ENCODE results near the gene MEF2A. TPM values are rescaled to one million over a fixed set of nuclear protein-coding genes. Genes with fewer than 3 reads are reported as not detected.
"Not testable (repeated sequence)": the region's sequence is repeated elsewhere in the genome, so short reads cannot be mapped to it uniquely, and the experiment has no call there.

MEF2A gene
- polyA plus RNA-seq, 6 donors from 2014 or later, result 27.1 to 56.6 (median 40.9) TPM

DNA sequence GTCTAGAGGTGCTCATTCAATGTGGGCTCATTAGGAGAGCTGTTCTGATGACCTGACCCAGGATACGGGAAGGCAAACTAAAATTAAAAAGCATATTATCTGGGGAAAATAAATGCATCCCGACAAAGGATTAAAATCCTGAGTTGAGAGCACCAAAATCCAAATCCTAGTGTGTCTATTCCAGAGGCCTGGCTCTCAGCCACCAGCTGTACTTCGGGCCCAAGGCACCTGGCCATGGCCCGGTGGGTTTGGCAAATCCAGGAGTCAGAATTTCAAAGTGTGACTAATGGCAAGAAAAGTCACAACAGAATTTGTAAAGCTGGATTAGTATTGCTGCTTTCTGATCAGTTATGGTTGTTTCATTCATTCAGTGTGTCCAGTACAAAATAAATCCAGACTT lies 170.1 kb downstream of the MEF2A start:
- Mint-ChIP-seq H3K27me3 (peaks cover 0 to 6% (median 0%) of the 10 kb centered on the region in 3 donors), H3K4me1 (peaks cover 5 to 12% (median 8%) of the 10 kb centered on the region in 3 donors), H3K27ac (peak overlapping the region in 1 of 6 donors; percentile 9), H3K9me3 (peaks cover 0 to 1% (median 0%) of the 10 kb centered on the region in 7 donors), H3K36me3 (no peaks in the 10 kb centered on the region), H3K4me3 (peak overlapping the region in 1 of 8 donors; percentile 92)
- DNase-seq (no peak), ATAC-seq (ENCODE audit: low read depth in 2 of 2) (no peak)

DNA sequence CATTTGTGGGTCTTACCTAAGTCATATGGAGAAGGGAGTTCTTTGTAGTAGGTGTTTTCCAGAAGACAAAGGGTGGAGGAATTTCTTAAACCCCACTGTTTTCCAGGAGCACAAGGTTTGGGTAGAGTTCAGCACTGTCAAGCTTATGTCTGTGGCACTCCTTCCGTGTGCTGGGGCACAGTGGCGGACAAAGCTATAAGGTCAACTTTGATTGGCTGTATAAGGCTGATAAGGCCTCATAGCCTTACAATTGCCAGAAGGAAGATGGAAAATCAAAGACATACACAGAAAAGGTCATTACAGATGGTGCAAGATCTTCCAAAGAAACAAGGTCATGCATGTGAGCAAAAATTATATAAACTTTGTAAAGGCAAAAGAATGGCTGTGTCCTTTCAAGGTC lies 170.9 kb downstream of the MEF2A start:
- Mint-ChIP-seq H3K4me1 (peaks cover 5 to 12% (median 8%) of the 10 kb centered on the region in 3 donors), H3K36me3 (no peaks in the 10 kb centered on the region), H3K27me3 (peaks cover 0 to 6% (median 0%) of the 10 kb centered on the region in 3 donors), H3K27ac (no peak overlapping the region), H3K4me3 (peak overlapping the region in 2 of 8 donors; percentile 3 to 23), H3K9me3 (peaks cover 0 to 1% (median 0%) of the 10 kb centered on the region in 7 donors)
- DNase-seq (no peak), ATAC-seq (ENCODE audit: low read depth in 2 of 2) (no peak)

DNA sequence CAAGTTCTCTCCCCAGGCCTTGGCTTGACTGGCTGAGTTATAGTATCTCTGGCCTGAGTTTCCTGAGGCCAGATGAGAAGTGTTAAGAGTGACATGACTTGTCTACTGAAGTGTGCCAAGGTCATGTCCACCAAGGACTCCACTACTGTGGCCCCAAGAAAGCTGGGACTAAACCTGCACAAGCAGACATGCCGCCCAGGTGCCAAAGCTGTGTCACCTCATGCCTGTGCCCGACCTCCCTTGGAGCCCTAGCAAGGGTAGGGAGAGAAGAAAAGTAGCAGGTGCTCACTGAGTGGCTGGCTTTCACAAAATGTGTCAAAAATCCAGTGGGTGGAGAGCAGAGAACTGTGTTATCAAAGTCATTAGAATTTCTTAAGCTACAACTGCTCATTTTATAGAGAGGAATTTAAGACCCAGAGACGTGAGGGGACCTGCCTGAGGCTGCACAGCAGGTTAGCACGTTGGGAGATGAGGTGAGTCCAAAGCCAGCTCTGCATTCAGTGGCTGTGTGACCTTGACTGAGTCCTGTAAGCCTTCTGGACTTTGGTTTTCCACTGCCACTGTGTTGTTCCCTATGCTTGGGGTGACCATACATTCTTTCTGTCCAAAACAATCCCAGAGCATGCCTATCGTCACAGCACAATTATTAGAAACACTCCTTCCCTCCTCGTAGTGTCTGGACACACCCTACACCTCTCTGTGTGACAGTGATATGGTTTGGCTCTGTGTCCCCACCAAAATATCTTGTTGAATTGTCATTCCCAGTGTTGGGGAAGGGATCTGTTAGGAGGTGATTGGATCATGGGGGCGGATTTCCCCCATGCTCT lies 172.4 kb downstream of the MEF2A start:
- Mint-ChIP-seq H3K27me3 (peaks cover 0 to 6% (median 0%) of the 10 kb centered on the region in 3 donors), H3K4me1 (peaks cover 0 to 6% (median 0%) of the 10 kb centered on the region in 3 donors), H3K9me3 (peaks cover 0 to 1% (median 0%) of the 10 kb centered on the region in 7 donors), H3K27ac (no peak overlapping the region), H3K36me3 (no peaks in the 10 kb centered on the region), H3K4me3 (no peak overlapping the region)
- DNase-seq (no peak), ATAC-seq (ENCODE audit: low read depth in 2 of 2) (no peak)

DNA sequence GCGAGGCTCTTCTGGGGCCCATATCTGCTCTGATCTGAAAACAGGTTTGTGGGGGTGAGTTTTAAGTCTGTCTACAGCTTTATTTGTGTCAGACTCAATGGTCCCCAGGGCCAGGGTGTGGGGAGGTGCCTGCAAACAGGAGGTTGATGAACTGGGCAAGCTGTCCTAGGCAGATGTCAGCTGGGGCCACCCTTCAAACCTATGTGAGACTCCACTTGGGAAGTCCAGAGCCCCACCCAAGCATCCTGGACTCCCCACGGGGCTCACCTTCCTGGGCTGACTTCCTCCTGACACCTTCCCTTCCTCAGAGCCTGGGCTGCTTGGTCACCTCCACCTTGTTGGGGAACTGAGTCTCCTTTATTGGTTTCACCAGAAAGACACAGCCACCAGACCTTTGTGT lies 176.1 kb downstream of the MEF2A start:
- H3K4me3 Mint-ChIP-seq, result no peak overlapping the region
- DNase-seq, result no peak
- H3K9me3 Mint-ChIP-seq, result peaks cover 0 to 1% (median 0%) of the 10 kb centered on the region in 7 donors
- peaks cover 0 to 12% (median 6%) of the 10 kb centered on the region in 3 donors for H3K27me3 Mint-ChIP-seq
- H3K27ac Mint-ChIP-seq, result no peak overlapping the region
- H3K4me1 Mint-ChIP-seq, result no peaks in the 10 kb centered on the region
- ATAC-seq (ENCODE audit: low read depth in 2 of 2), result no peak
- no peaks in the 10 kb centered on the region for H3K36me3 Mint-ChIP-seq

DNA sequence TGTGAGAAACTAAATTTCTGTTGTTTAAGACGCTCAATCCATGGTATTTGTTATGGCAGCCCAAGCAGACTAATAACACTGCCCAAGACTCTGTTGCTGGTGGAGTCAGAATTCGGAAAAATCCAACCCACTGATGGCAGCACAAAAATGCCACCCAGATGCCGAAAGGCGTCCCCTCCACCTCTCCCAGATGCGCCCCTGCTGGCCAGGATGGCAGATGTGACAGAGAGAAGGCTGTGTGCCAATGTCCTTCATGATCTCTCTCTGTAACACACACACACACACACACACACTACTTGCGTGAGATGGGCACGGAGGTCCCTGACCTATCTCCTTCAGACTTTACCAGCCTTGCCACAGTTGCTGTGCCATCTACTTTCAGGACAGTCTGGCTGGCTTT lies 178.4 kb downstream of the MEF2A start:
- Mint-ChIP-seq H3K4me3 (no peak overlapping the region), H3K9me3 (no peaks in the 10 kb centered on the region), H3K36me3 (no peaks in the 10 kb centered on the region), H3K4me1 (no peaks in the 10 kb centered on the region), H3K27ac (no peak overlapping the region), H3K27me3 (peaks cover 0 to 12% (median under 1%) of the 10 kb centered on the region in 3 donors)
- ATAC-seq (ENCODE audit: low read depth in 2 of 2) (no peak), DNase-seq (no peak)

DNA sequence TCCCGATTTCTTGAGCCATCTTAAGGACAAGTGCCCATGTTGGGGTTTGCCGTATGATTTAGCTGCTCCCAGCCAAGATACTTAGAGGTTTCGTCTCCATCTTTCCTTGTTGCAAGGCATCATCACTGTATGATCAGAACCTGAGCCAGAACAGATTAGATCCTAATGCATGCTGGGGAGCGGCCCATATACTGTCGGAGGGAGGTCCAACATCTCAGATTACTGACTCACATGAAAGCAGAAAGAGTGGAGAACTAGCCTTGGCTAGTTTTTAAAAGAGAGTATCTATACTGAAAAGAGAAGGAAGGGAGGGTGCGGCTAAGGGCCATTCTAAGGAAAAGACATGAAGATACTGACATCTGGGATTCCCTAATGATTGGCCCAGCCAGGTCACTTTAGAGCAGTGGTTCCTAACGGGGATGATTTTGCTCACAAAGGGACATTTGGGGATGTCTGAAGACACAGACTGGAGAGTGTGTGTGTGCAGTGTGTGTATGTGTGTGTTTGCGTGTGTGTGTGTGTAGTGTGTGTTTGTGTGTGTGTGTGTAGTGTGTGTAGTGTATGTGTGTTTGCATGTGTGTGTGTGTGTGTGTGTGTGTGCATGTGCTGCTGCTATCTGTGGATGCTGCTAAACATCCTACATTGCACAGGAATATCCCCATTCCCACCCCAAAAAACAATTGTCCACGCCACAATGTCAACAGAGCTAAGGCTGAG lies 179.7 kb downstream of the MEF2A start:
- Mint-ChIP-seq H3K36me3 (no peaks in the 10 kb centered on the region), H3K4me1 (no peaks in the 10 kb centered on the region), H3K27me3 (peaks cover 0 to 12% (median 0%) of the 10 kb centered on the region in 3 donors), H3K9me3 (no peaks in the 10 kb centered on the region), H3K27ac (no peak overlapping the region), H3K4me3 (no peak overlapping the region)
- no peak for ATAC-seq (ENCODE audit: low read depth in 2 of 2)
- DNase-seq, result no peak

DNA sequence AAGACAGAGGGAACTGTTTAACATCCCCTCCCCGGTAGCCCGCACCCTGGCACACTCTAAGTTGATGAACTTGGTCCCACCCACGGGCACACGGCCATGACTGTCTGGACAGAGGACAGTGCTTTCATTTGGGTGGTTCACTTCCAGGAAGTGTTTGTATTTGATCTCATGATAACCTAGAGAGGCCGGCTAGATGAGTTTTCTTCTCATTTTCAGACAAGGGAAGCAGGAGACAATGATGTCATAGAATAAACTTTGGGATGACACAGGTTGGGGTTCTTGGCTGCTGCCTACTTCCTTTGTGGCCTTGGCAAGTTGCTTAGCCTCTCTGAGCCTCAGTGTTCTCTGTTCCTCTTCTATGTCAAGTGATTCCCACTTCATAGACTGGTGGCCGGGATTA lies 183.6 kb downstream of the MEF2A start:
- ATAC-seq (ENCODE audit: low read depth in 2 of 2), result no peak
- H3K4me1 Mint-ChIP-seq, result no peaks in the 10 kb centered on the region
- H3K9me3 Mint-ChIP-seq, result no peaks in the 10 kb centered on the region
- no peaks in the 10 kb centered on the region for H3K36me3 Mint-ChIP-seq
- peaks cover 0 to 12% (median 0%) of the 10 kb centered on the region in 3 donors for H3K27me3 Mint-ChIP-seq
- no peak for DNase-seq
- no peak overlapping the region for H3K27ac Mint-ChIP-seq
- no peak overlapping the region for H3K4me3 Mint-ChIP-seq

DNA sequence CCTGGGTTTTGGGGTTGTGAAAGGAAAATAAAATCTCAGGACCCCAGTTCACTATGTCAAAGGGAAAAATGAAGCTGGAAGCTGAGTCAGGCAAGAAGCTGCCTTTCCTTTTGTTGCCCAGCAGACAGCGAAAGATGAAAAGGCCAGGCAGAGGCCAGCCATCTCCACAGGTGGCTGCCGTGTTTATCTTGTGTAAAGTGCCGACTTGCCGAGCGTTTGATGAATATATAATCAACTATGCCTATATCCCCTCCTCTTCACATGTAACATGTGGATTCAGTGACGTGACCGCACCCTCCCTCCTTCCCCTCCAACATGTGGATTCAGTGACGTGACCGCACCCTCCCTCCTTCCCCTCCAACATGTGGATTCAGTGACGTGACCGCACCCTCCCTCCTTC lies 184.5 kb downstream of the MEF2A start:
- not testable (repeated sequence) for DNase-seq

DNA sequence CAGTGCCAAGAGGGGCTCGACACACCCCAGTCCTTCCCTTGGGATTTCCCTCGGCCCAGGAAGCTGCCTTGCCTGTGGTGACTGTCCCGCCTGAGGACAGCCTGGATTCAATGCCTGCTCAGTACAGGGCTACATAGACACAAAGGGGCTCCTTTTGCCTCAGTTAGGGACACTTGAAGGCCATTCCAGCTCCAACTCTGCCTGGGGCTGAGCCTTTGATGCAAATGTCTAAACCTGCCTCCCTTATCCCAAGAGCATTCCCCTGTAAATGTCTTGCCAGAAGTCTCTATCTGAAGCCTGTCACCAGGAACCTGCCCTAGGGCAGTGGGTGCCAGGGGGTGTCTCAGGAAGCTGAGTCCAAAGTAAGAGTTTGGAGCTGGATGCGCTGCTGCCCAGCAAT lies 186.8 kb downstream of the MEF2A start:
- no peak overlapping the region for H3K27ac Mint-ChIP-seq
- no peaks in the 10 kb centered on the region for H3K27me3 Mint-ChIP-seq
- no peaks in the 10 kb centered on the region for H3K9me3 Mint-ChIP-seq
- ATAC-seq (ENCODE audit: low read depth in 2 of 2) (no peak), DNase-seq (no peak)
- no peak overlapping the region for H3K4me3 Mint-ChIP-seq
- no peaks in the 10 kb centered on the region for H3K36me3 Mint-ChIP-seq
- H3K4me1 Mint-ChIP-seq, result peaks cover 8 to 16% (median 9%) of the 10 kb centered on the region in 3 donors

More for the DNA sequence above, 184.5 kb downstream of the MEF2A start:
- H3K27ac Mint-ChIP-seq; H3K27me3 Mint-ChIP-seq; ATAC-seq (ENCODE audit: low read depth in 2 of 2); H3K9me3 Mint-ChIP-seq; H3K36me3 Mint-ChIP-seq; H3K4me1 Mint-ChIP-seq; H3K4me3 Mint-ChIP-seq: not testable (repeated sequence)

DNA sequence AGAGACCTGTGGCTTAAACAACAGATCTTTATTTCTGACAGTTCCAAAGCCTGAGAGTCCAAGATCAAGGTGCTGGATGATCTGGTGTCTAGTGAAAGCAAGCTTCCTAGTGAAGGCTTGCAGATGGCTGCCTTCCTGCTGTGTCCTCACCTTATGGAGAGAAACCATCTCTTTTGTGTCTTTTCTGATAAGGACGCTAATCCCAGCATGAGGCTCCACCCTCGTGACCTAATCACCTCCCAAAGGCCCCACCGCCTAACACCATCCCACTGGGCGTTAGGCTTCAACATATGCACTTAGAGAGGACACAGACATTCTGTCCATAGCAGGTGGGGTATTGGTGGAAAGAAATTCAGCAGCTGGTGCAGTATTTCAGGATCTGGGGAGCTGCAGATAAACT lies 187.3 kb downstream of the MEF2A start:
- Mint-ChIP-seq H3K27ac (peak overlapping the region in 1 of 6 donors; percentile 4), H3K36me3 (no peaks in the 10 kb centered on the region), H3K4me1 (peaks cover 8 to 16% (median 9%) of the 10 kb centered on the region in 3 donors), H3K9me3 (no peaks in the 10 kb centered on the region), H3K27me3 (no peaks in the 10 kb centered on the region), H3K4me3 (no peak overlapping the region)
- DNase-seq (no peak), ATAC-seq (ENCODE audit: low read depth in 2 of 2) (no peak)

DNA sequence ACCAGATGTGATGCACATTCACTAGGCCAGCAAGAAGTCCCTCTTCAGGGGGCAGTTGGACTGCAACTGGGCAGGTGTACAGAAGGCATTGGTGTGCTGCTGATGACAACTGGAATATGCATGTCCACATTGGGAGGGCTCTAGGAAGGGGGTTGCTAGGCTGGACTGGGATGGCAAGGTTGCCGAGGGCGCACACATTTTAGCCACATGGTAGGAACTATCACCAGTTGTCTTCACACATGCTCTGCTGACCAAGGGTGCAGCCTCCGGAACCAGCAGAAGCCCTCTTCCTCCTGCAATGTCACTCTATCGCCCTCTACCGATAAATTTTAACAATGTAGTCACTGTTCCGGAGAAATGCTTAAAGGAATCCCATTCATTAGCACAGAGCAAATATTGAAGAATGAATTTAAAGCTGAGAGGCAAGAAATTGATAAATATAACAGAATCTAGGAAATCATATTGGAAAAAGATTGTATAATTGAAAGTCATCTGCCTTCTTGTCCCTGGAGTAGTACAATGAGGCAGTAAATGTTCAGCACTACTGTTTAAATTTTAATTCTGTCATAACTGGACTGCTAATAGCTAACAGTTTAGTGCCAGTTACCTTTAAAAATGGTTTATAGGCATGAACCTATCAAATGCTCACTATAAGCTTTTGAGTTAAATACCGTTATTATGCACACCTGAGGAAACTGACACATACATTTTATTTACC lies 190.1 kb downstream of the MEF2A start:
- DNase-seq (peak; percentile 55), ATAC-seq (ENCODE audit: low read depth in 2 of 2) (peak; percentile 95 to 97)
- Mint-ChIP-seq H3K9me3 (no peaks in the 10 kb centered on the region), H3K4me1 (peaks cover 8 to 16% (median 9%) of the 10 kb centered on the region in 3 donors), H3K27me3 (no peaks in the 10 kb centered on the region), H3K4me3 (no peak overlapping the region), H3K36me3 (no peaks in the 10 kb centered on the region), H3K27ac (peak overlapping the region in 1 of 6 donors; percentile 56)

DNA sequence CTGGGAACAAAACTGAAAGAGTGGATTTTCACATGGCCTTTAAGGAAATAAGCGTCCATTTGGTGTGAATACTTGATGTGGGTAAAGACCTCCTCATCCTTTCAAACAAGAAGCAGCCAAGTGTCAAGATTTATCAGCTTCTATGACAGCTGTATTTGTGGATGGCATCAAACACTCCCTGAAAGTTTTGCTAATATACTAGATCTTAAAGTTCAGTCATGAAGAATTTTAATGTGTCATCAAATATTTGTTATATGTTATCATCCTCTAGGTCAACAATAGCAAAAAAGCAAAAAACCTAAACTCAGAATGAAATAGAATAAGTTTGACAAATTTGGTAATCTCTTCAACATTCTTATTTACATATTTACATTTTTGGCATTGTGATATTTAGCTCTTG lies 196.5 kb downstream of the MEF2A start:
- H3K27me3 Mint-ChIP-seq, result no peaks in the 10 kb centered on the region
- no peak overlapping the region for H3K4me3 Mint-ChIP-seq
- ATAC-seq (ENCODE audit: low read depth in 2 of 2), result no peak

DNA sequence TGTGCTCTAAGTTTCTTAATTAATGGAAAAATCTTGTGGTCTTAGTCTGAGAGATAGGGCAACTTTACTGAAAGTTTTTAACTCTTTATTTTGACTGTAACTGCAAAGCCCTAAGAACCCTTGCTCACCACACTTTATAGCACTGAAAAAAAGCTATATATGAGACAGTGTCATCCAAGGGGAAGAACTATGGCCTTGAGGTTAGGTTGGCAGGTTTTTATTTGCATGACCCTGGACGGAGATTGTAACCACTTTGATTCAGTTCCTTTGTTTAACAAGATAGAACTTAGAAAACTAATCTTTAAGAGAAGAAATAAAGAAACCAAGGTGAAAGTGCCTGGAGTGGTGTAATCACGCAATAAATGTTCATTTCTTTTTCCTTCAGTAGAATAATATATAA lies 198.0 kb downstream of the MEF2A start:
- Mint-ChIP-seq H3K27ac (no peak overlapping the region), H3K4me3 (no peak overlapping the region), H3K36me3 (no peaks in the 10 kb centered on the region), H3K4me1 (peaks cover 0 to 6% (median 0%) of the 10 kb centered on the region in 3 donors), H3K27me3 (no peaks in the 10 kb centered on the region), H3K9me3 (no peaks in the 10 kb centered on the region)
- DNase-seq, result no peak
- peak in 1 of 2 donors; percentile 87 for ATAC-seq (ENCODE audit: low read depth in 2 of 2)

More for the DNA sequence above, 196.5 kb downstream of the MEF2A start:
- no peaks in the 10 kb centered on the region for H3K36me3 Mint-ChIP-seq
- no peaks in the 10 kb centered on the region for H3K9me3 Mint-ChIP-seq
- H3K27ac Mint-ChIP-seq, result no peak overlapping the region
- DNase-seq, result no peak
- peaks cover 0 to 6% (median 0%) of the 10 kb centered on the region in 3 donors for H3K4me1 Mint-ChIP-seq
